GM12878 (cell line): Measurements from ENCODE around the gene TXNIP. TPM values are rescaled to one million over a fixed set of nuclear protein-coding genes. Genes with fewer than 3 reads are reported as not detected.

ENCODE experiments used
- YBX1 ChIP-seq: fragments of 450-650 bp; IDR thresholded peaks from 2 replicates; pipeline ENCODE4 v1.6.1; 2016; ENCODE audit warnings: antibody characterized with exemption
- polyA plus RNA-seq, 11 experiments: library from polyadenylated mRNA; depleted of rRNA in 4 of 11; unstranded in 6 of 11; stranded (reverse) in 5 of 11; fragments of >200 nt; fragmentation: Nextera tagmentation in 4 of 11; fragmentation: Illumina TruSeq in 1 of 11; extraction: Ambion mirVana in 4 of 11; extraction: Trizol in 1 of 11; gene quantifications; 1 replicate in 1 of 11; 2 replicates in 10 of 11; pipeline versions ENCODE4 v1.2.1 to v1.2.3, GENCODE V29; 2011 to 2016; ENCODE audit warnings: inconsistent platforms in 2 of 11, missing spikeins in 2 of 11, low read depth in 1 of 11
- total RNA-seq, 4 experiments: library from RNA; depleted of rRNA in 3 of 4; stranded (reverse); fragments of >200 nt in 3 of 4; fragmentation: Illumina TruSeq in 1 of 4; extraction: Trizol in 1 of 4; gene quantifications; 2 replicates each; pipeline versions ENCODE4 v1.2.1 to v1.2.3, GENCODE V29; 2013 to 2021
- TF ChIP-seq, protein P1 (sequence below): fragments of 450-650 bp; formaldehyde crosslinking; IDR thresholded peaks from 2 replicates; pipeline ENCODE4 v1.4.0; 2022; ENCODE audit warnings: mild to moderate bottlenecking, moderate library complexity

TXNIP gene
- total and polyA plus RNA-seq, 10 of the 15 experiments (the other 5 are each of a cell fraction or from before 2014, with no cell fraction given) = 48.7 to 133 (median 107) TPM

GRCh38 chr1:145942871-145943270 lies 53.5 kb downstream of the TXNIP start (continued):
- TF ChIP-seq, protein P1, sequence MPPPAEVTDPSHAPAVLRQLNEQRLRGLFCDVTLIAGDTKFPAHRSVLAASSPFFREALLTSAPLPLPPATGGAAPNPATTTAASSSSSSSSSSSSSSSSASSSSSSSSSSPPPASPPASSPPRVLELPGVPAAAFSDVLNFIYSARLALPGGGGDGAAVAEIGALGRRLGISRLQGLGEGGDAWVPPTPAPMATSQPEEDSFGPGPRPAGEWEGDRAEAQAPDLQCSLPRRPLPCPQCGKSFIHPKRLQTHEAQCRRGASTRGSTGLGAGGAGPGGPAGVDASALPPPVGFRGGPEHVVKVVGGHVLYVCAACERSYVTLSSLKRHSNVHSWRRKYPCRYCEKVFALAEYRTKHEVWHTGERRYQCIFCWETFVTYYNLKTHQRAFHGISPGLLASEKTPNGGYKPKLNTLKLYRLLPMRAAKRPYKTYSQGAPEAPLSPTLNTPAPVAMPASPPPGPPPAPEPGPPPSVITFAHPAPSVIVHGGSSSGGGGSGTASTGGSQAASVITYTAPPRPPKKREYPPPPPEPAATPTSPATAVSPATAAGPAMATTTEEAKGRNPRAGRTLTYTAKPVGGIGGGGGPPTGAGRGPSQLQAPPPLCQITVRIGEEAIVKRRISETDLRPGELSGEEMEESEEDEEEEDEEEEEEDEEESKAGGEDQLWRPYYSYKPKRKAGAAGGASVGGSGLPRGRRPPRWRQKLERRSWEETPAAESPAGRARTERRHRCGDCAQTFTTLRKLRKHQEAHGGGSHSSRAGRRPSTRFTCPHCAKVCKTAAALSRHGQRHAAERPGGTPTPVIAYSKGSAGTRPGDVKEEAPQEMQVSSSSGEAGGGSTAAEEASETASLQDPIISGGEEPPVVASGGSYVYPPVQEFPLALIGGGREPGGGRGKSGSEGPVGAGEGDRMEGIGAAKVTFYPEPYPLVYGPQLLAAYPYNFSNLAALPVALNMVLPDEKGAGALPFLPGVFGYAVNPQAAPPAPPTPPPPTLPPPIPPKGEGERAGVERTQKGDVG (CRISPR knock-in tag) = no peak
- no peak for TF ChIP-seq YBX1
- TF ChIP-seq, all 136 proteins: peak for 0

Other genes with a start within 250 kb of the TXNIP start
Only the 7 nearest of the 14 such genes appear.
- 0.22 and 0.51 TPM in 2 replicates for gene ITGA10, start 86.5 kb downstream of the TXNIP start, total RNA-seq (2014; rRNA removed)
- 0.18 and 0.28 TPM in 2 replicates for gene ITGA10, start 86.5 kb downstream of the TXNIP start, total RNA-seq (2014; rRNA removed; fragmentation: Illumina TruSeq; extraction: Trizol)
- gene ITGA10, start 86.5 kb downstream of the TXNIP start, total RNA-seq (2021) = 0.49 and 0.53 TPM in 2 replicates
- 0.30 and 0.46 TPM in 2 replicates for gene ITGA10, start 86.5 kb downstream of the TXNIP start, polyA plus RNA-seq (2011; rRNA removed)
- gene ITGA10, start 86.5 kb downstream of the TXNIP start, polyA plus RNA-seq (2014; fragmentation: Illumina TruSeq; extraction: Trizol) = 0.16 and 0.43 TPM in 2 replicates
- gene ITGA10, start 86.5 kb downstream of the TXNIP start, polyA plus RNA-seq (2014; fragmentation: Nextera tagmentation; extraction: Ambion mirVana) = under 1 TPM; 0.02 to 0.16 TPM
- gene ITGA10, start 86.5 kb downstream of the TXNIP start, polyA plus RNA-seq (2014; rRNA removed) = 0.46 and 0.78 TPM in 2 replicates
- under 1 TPM; 0.36 to 0.39 TPM for gene ITGA10, start 86.5 kb downstream of the TXNIP start, polyA plus RNA-seq (2016; fragmentation: Nextera tagmentation; extraction: Ambion mirVana)
- 26.7 and 30.9 TPM in 2 replicates for gene PEX11B, start 77.9 kb downstream of the TXNIP start, total RNA-seq (2014; rRNA removed)
- 24.9 TPM in 2 replicates for gene PEX11B, start 77.9 kb downstream of the TXNIP start, total RNA-seq (2014; rRNA removed; fragmentation: Illumina TruSeq; extraction: Trizol)
- gene PEX11B, start 77.9 kb downstream of the TXNIP start, total RNA-seq (2021) = 31.1 and 33.2 TPM in 2 replicates
- 129 and 132 TPM in 2 replicates for gene PEX11B, start 77.9 kb downstream of the TXNIP start, polyA plus RNA-seq (2011; rRNA removed)
- gene PEX11B, start 77.9 kb downstream of the TXNIP start, polyA plus RNA-seq (2014; fragmentation: Illumina TruSeq; extraction: Trizol) = 36.6 and 42.2 TPM in 2 replicates
- 10 to 100 TPM; 44.8 to 69.4 TPM for gene PEX11B, start 77.9 kb downstream of the TXNIP start, polyA plus RNA-seq (2014; fragmentation: Nextera tagmentation; extraction: Ambion mirVana)
- 27.6 and 30.9 TPM in 2 replicates for gene PEX11B, start 77.9 kb downstream of the TXNIP start, polyA plus RNA-seq (2014; rRNA removed)
- gene PEX11B, start 77.9 kb downstream of the TXNIP start, polyA plus RNA-seq (2016; fragmentation: Nextera tagmentation; extraction: Ambion mirVana) = 10 to 100 TPM; 48.0 to 52.9 TPM
- 110 and 125 TPM in 2 replicates for gene RBM8A, start 69.1 kb downstream of the TXNIP start, total RNA-seq (2014; rRNA removed)
- 200 and 230 TPM in 2 replicates for gene RBM8A, start 69.1 kb downstream of the TXNIP start, total RNA-seq (2014; rRNA removed; fragmentation: Illumina TruSeq; extraction: Trizol)
- 176 and 180 TPM in 2 replicates for gene RBM8A, start 69.1 kb downstream of the TXNIP start, total RNA-seq (2021)
- gene RBM8A, start 69.1 kb downstream of the TXNIP start, polyA plus RNA-seq (2011; rRNA removed) = 235 and 289 TPM in 2 replicates
- gene RBM8A, start 69.1 kb downstream of the TXNIP start, polyA plus RNA-seq (2014; fragmentation: Illumina TruSeq; extraction: Trizol) = 191 and 262 TPM in 2 replicates
- gene RBM8A, start 69.1 kb downstream of the TXNIP start, polyA plus RNA-seq (2014; fragmentation: Nextera tagmentation; extraction: Ambion mirVana) = 1,000 to 10,000 TPM in 1 of 2 experiments, 100 to 1,000 TPM in 1; 665 to 1,248 TPM
- 178 and 198 TPM in 2 replicates for gene RBM8A, start 69.1 kb downstream of the TXNIP start, polyA plus RNA-seq (2014; rRNA removed)
- 100 to 1,000 TPM; 401 to 406 TPM for gene RBM8A, start 69.1 kb downstream of the TXNIP start, polyA plus RNA-seq (2016; fragmentation: Nextera tagmentation; extraction: Ambion mirVana)
- 16.7 and 19.7 TPM in 2 replicates for gene LIX1L, start 38.6 kb downstream of the TXNIP start, total RNA-seq (2014; rRNA removed)
- gene LIX1L, start 38.6 kb downstream of the TXNIP start, total RNA-seq (2014; rRNA removed; fragmentation: Illumina TruSeq; extraction: Trizol) = 13.9 and 15.2 TPM in 2 replicates
- gene LIX1L, start 38.6 kb downstream of the TXNIP start, total RNA-seq (2021) = 23.4 and 23.6 TPM in 2 replicates
- 48.2 and 53.1 TPM in 2 replicates for gene LIX1L, start 38.6 kb downstream of the TXNIP start, polyA plus RNA-seq (2011; rRNA removed)
- 18.4 and 20.0 TPM in 2 replicates for gene LIX1L, start 38.6 kb downstream of the TXNIP start, polyA plus RNA-seq (2014; fragmentation: Illumina TruSeq; extraction: Trizol)
- gene LIX1L, start 38.6 kb downstream of the TXNIP start, polyA plus RNA-seq (2014; fragmentation: Nextera tagmentation; extraction: Ambion mirVana) = 10 to 100 TPM in 1 of 2 experiments, 1 to 10 TPM in 1; 5.5 to 12.2 TPM
- 19.4 and 21.9 TPM in 2 replicates for gene LIX1L, start 38.6 kb downstream of the TXNIP start, polyA plus RNA-seq (2014; rRNA removed)
- gene LIX1L, start 38.6 kb downstream of the TXNIP start, polyA plus RNA-seq (2016; fragmentation: Nextera tagmentation; extraction: Ambion mirVana) = 10 to 100 TPM in 1 of 2 experiments, 1 to 10 TPM in 1; 9.9 to 10.3 TPM
- 1.7 and 2.7 TPM in 2 replicates for gene ANKRD34A, start 32.0 kb downstream of the TXNIP start, total RNA-seq (2014; rRNA removed)
- 0.72 and 0.97 TPM in 2 replicates for gene ANKRD34A, start 32.0 kb downstream of the TXNIP start, total RNA-seq (2014; rRNA removed; fragmentation: Illumina TruSeq; extraction: Trizol)
- gene ANKRD34A, start 32.0 kb downstream of the TXNIP start, total RNA-seq (2021) = 3.5 and 5.2 TPM in 2 replicates
- gene ANKRD34A, start 32.0 kb downstream of the TXNIP start, polyA plus RNA-seq (2011; rRNA removed) = 1.6 and 1.8 TPM in 2 replicates
- gene ANKRD34A, start 32.0 kb downstream of the TXNIP start, polyA plus RNA-seq (2014; fragmentation: Illumina TruSeq; extraction: Trizol) = 1.0 and 1.8 TPM in 2 replicates
- under 1 TPM; 0.40 to 0.42 TPM for gene ANKRD34A, start 32.0 kb downstream of the TXNIP start, polyA plus RNA-seq (2014; fragmentation: Nextera tagmentation; extraction: Ambion mirVana)
- gene ANKRD34A, start 32.0 kb downstream of the TXNIP start, polyA plus RNA-seq (2014; rRNA removed) = 2.5 and 3.5 TPM in 2 replicates
- 1 to 10 TPM in 1 of 2 experiments, under 1 TPM in 1; 0.83 to 1.5 TPM for gene ANKRD34A, start 32.0 kb downstream of the TXNIP start, polyA plus RNA-seq (2016; fragmentation: Nextera tagmentation; extraction: Ambion mirVana)
- gene POLR3GL, start 31.9 kb downstream of the TXNIP start, total RNA-seq (2014; rRNA removed) = 19.5 and 20.4 TPM in 2 replicates
- 33.2 and 35.1 TPM in 2 replicates for gene POLR3GL, start 31.9 kb downstream of the TXNIP start, total RNA-seq (2014; rRNA removed; fragmentation: Illumina TruSeq; extraction: Trizol)
- 17.3 and 18.4 TPM in 2 replicates for gene POLR3GL, start 31.9 kb downstream of the TXNIP start, total RNA-seq (2021)
- 21.8 and 29.7 TPM in 2 replicates for gene POLR3GL, start 31.9 kb downstream of the TXNIP start, polyA plus RNA-seq (2011; rRNA removed)
- gene POLR3GL, start 31.9 kb downstream of the TXNIP start, polyA plus RNA-seq (2014; fragmentation: Illumina TruSeq; extraction: Trizol) = 40.8 and 57.7 TPM in 2 replicates
- gene POLR3GL, start 31.9 kb downstream of the TXNIP start, polyA plus RNA-seq (2014; fragmentation: Nextera tagmentation; extraction: Ambion mirVana) = 10 to 100 TPM; 12.8 to 25.5 TPM
- 23.9 and 27.6 TPM in 2 replicates for gene POLR3GL, start 31.9 kb downstream of the TXNIP start, polyA plus RNA-seq (2014; rRNA removed)
- gene POLR3GL, start 31.9 kb downstream of the TXNIP start, polyA plus RNA-seq (2016; fragmentation: Nextera tagmentation; extraction: Ambion mirVana) = 10 to 100 TPM; 39.6 to 47.0 TPM
- gene HJV, start 25.2 kb upstream of the TXNIP start, total RNA-seq (2014; rRNA removed) = 0.11 TPM in 1 of 2 replicates, not detected in the other
- not detected in 2 replicates for gene HJV, start 25.2 kb upstream of the TXNIP start, total RNA-seq (2014; rRNA removed; fragmentation: Illumina TruSeq; extraction: Trizol)
- not detected in 2 replicates for gene HJV, start 25.2 kb upstream of the TXNIP start, total RNA-seq (2021)
- not detected in 2 replicates for gene HJV, start 25.2 kb upstream of the TXNIP start, polyA plus RNA-seq (2011; rRNA removed)
- not detected in 2 replicates for gene HJV, start 25.2 kb upstream of the TXNIP start, polyA plus RNA-seq (2014; fragmentation: Illumina TruSeq; extraction: Trizol)
- not detected for gene HJV, start 25.2 kb upstream of the TXNIP start, polyA plus RNA-seq (2014; fragmentation: Nextera tagmentation; extraction: Ambion mirVana)
- gene HJV, start 25.2 kb upstream of the TXNIP start, polyA plus RNA-seq (2014; rRNA removed) = not detected in 2 replicates
- gene HJV, start 25.2 kb upstream of the TXNIP start, polyA plus RNA-seq (2016; fragmentation: Nextera tagmentation; extraction: Ambion mirVana) = not detected